Ishikawa (cell line): ENCODE measurements around the gene CEND1.

Experiments
- CEBPB ChIP-seq: IDR thresholded peaks from 2 replicates; pipeline ENCODE4 v1.6.1; 2012
- CREB1 ChIP-seq: IDR thresholded peaks from 2 replicates; pipeline ENCODE4 v1.6.1; 2012; ENCODE audit warnings: low read depth
- EGR1 ChIP-seq: IDR thresholded peaks from 2 replicates; pipeline ENCODE4 v1.6.1; 2012
- EP300 ChIP-seq: IDR thresholded peaks from 2 replicates; pipeline ENCODE4 v1.6.1; 2012; ENCODE audit warnings: borderline replicate concordance
- FOXM1 ChIP-seq: IDR thresholded peaks from 2 replicates; pipeline ENCODE4 v1.6.1; 2012; ENCODE audit warnings: low read depth, borderline replicate concordance
- MAX ChIP-seq: IDR thresholded peaks from 2 replicates; pipeline ENCODE4 v1.6.1; 2012
- NFIC ChIP-seq: IDR thresholded peaks from 2 replicates; pipeline ENCODE4 v1.6.1; 2012
- RAD21 ChIP-seq: IDR thresholded peaks from 2 replicates; pipeline ENCODE4 v1.6.1; 2012; ENCODE audit warnings: low read depth
- REST ChIP-seq: IDR thresholded peaks from 2 replicates; pipeline ENCODE4 v1.6.1; 2012; ENCODE audit warnings: low read depth, mild to moderate bottlenecking
- TAF1 ChIP-seq: IDR thresholded peaks from 2 replicates; pipeline ENCODE4 v1.6.1; 2012; ENCODE audit warnings: low read depth, mild to moderate bottlenecking
- TCF12 ChIP-seq: IDR thresholded peaks from 2 replicates; pipeline ENCODE4 v1.6.1; 2012; ENCODE audit warnings: low read depth
- TEAD4 ChIP-seq: IDR thresholded peaks from 2 replicates; pipeline ENCODE4 v1.6.1; 2012
- USF1 ChIP-seq: IDR thresholded peaks from 2 replicates; pipeline ENCODE4 v1.6.1; 2012
- YY1 ChIP-seq: IDR thresholded peaks from 2 replicates; pipeline ENCODE4 v1.6.1; 2012; ENCODE audit warnings: low read depth
- ZBTB7A ChIP-seq: IDR thresholded peaks from 2 replicates; pipeline ENCODE4 v1.6.1; 2012; ENCODE audit warnings: low read depth

Gene CEND1

GRCh38 chr11:828506-829175 is 38.8 kb upstream of the CEND1 start:
- TF ChIP-seq TCF12 (no peak), EGR1 (no peak), CEBPB (no peak), RAD21 (no peak), YY1 (no peak), NFIC (no peak), EP300 (no peak), FOXM1 (no peak), TAF1 (no peak), CREB1 (no peak), MAX (no peak), USF1 (no peak), ZBTB7A (no peak), REST (no peak)

GRCh38 chr11:827897-828192 is 38.0 kb upstream of the CEND1 start, which contains the start of gene CRACR2B:
Gene CRACR2B (plus strand): TSS chr11:827919. CDS start chr11:828608, 689 bp downstream.
- TF ChIP-seq TEAD4, result no peak
- TF ChIP-seq YY1, result no peak
- TF ChIP-seq REST, result no peak
- TF ChIP-seq TAF1, result no peak
- no peak for TF ChIP-seq ZBTB7A

- TF ChIP-seq EP300 (no peak), NFIC (no peak), ZBTB7A (peak; percentile 96), MAX (peak; percentile 77), FOXM1 (no peak), YY1 (peak; percentile 43; the same call in 1 of the 2 replicates), REST (no peak), TAF1 (peak; percentile 30; the same call in 1 of the 2 replicates), TCF12 (0 out of 2 replicates have a peak, but pooled peaks have one; percentile 13)
These were observed 37.4 kb upstream of the CEND1 start for GRCh38 chr11:827146-827896.

GRCh38 chr11:826836-827145 is 36.9 kb upstream of the CEND1 start:
- TF ChIP-seq EP300, result no peak
- TF ChIP-seq NFIC, result no peak
- no peak for TF ChIP-seq TCF12
- no peak for TF ChIP-seq RAD21
- TF ChIP-seq MAX, result no peak
- no peak for TF ChIP-seq REST
- no peak for TF ChIP-seq TAF1
- no peak for TF ChIP-seq ZBTB7A
- no peak for TF ChIP-seq USF1
- TF ChIP-seq YY1, result no peak
- no peak for TF ChIP-seq FOXM1
- TF ChIP-seq EGR1, result no peak
- no peak for TF ChIP-seq CEBPB
- TF ChIP-seq CREB1, result no peak
- TF ChIP-seq TEAD4, result no peak
